Breast epithelium (tissue), 3 donors: ENCODE results near the gene HNRNPUL1.

Experiments used
- POLR2A ChIP-seq: fragments of 450-650 bp; IDR thresholded peaks from one replicate; pipeline ENCODE4 v1.6.1; 2016; ENCODE audit warnings: antibody characterized with exemption, mild to moderate bottlenecking, moderate library complexity
- TF ChIP-seq, protein P1 (sequence below), 3 donors: fragments of 450-650 bp; IDR thresholded peaks; one replicate each; pipeline ENCODE4 v1.5.1; 2016 to 2017; ENCODE audit warnings: antibody characterized with exemption in 3 of 3, mild to moderate bottlenecking in 3 of 3, moderate library complexity in 3 of 3

DNA sequence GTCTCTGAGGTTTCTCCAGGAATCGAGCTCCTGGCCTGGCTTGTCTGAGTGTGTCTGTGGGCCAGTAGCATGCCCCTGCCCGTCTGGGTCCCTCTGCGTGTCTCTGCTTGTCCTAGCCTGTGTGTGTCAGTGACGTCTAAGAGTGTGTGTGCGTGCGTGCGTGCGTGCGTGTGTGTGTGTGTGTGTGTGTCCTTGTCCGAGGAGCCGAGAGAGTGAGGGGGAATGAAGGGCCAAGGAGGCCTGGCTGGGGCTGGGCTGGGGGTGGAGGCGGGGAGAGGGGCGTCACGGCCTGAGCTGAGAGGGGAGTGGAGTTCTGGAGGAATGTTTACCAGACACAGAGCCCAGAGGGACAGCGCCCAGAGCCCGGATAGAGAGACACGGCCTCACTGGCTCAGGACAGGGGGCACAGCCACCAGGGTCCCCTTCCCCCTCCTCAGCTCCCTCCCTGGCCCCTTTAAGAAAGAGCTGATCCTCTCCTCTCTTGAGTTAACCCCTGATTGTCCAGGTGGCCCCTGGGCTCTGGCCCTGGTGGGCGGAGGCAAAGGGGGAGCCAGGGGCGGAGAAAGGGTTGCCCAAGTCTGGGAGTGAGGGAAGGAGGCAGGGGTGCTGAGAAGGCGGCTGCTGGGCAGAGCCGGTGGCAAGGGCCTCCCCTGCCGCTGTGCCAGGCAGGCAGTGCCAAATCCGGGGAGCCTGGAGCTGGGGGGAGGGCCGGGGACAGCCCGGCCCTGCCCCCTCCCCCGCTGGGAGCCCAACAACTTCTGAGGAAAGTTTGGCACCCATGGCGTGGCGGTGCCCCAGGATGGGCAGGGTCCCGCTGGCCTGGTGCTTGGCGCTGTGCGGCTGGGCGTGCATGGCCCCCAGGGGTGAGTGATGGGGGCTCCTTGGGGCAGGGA lies 45.3 kb upstream of the HNRNPUL1 start, which contains the start of gene AXL:
- TF ChIP-seq, protein P1, sequence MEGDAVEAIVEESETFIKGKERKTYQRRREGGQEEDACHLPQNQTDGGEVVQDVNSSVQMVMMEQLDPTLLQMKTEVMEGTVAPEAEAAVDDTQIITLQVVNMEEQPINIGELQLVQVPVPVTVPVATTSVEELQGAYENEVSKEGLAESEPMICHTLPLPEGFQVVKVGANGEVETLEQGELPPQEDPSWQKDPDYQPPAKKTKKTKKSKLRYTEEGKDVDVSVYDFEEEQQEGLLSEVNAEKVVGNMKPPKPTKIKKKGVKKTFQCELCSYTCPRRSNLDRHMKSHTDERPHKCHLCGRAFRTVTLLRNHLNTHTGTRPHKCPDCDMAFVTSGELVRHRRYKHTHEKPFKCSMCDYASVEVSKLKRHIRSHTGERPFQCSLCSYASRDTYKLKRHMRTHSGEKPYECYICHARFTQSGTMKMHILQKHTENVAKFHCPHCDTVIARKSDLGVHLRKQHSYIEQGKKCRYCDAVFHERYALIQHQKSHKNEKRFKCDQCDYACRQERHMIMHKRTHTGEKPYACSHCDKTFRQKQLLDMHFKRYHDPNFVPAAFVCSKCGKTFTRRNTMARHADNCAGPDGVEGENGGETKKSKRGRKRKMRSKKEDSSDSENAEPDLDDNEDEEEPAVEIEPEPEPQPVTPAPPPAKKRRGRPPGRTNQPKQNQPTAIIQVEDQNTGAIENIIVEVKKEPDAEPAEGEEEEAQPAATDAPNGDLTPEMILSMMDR (IDR thresholded peaks at IDR 0.05), result no peak
- TF ChIP-seq POLR2A, result peak; percentile 45
